ENCODE data around the gene ASF1B.

DNA sequence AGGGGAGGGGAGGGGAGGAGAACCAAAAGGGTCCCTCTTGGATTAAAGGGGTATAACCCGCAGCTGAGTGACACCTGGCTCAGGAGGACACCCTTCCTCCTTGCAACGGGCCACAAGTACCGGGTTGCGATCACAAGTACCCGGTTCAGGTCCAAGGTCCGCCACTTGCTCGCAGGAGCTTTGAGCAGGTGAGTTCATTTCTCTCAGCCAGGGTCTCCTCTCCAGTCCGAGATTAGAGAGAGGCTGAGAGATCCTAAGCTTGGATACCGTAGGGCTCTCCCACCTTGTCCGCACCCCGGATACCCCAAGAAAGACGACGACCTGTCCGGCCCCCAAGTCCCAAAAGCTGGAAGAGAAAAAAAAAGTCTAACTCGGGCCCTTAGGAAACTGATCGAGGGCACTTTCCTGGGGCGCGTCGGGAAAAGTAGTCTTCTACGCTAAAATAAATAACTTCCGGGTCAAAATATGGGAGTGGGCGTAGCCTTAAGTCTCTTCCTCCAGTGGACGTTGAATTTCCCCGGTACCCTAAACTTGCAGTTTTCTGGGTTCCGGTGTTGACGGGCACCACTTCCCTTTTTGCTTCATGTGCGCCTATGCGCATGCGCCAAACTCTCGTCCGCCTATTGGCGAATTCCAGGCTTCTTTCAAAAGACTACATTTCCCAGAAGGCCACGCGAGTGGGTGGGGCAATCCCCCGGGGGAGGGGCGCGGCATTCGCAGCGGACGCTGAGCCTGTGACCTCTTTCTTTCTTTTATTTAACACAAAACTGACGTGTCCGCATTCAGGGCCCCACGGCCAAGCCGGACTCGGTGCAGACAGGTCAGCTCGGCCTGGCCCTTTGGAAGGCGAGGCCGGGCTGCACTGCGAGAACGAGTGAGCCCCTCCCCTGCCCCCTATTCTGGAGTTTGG is 55.2 kb downstream of the ASF1B start:
- TF ChIP-seq, protein P1, sequence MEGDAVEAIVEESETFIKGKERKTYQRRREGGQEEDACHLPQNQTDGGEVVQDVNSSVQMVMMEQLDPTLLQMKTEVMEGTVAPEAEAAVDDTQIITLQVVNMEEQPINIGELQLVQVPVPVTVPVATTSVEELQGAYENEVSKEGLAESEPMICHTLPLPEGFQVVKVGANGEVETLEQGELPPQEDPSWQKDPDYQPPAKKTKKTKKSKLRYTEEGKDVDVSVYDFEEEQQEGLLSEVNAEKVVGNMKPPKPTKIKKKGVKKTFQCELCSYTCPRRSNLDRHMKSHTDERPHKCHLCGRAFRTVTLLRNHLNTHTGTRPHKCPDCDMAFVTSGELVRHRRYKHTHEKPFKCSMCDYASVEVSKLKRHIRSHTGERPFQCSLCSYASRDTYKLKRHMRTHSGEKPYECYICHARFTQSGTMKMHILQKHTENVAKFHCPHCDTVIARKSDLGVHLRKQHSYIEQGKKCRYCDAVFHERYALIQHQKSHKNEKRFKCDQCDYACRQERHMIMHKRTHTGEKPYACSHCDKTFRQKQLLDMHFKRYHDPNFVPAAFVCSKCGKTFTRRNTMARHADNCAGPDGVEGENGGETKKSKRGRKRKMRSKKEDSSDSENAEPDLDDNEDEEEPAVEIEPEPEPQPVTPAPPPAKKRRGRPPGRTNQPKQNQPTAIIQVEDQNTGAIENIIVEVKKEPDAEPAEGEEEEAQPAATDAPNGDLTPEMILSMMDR (IDR thresholded peaks at IDR 0.05) = peak in 2 of 6 experiments; percentile 13 to 31
- TF ChIP-seq POLR2A (IDR thresholded peaks at IDR 0.05) = peak in 3 of 4 donors; percentile 50 to 68 (median 66)
